ENCODE measurements around the gene HAT1. TPM values are rescaled to one million over a fixed set of nuclear protein-coding genes. Genes with fewer than 3 reads are reported as not detected.

HAT1 gene
- polyA plus RNA-seq, 1 donor from 2014 or later, result 39.8 TPM

GRCh38 chr2:171960570-171960969 is 38.3 kb downstream of the HAT1 start:
- Histone ChIP-seq H3K27ac (ENCODE audit: low read length) (no peak overlapping the region), H3K4me3 (ENCODE audit: low read length) (no peak overlapping the region), H3K27me3 (ENCODE audit: insufficient read depth, low read depth, low read length) (no peaks in the 10 kb centered on the region), H3K4me2 (ENCODE audit: low read length) (no peak overlapping the region), H3K36me3 (ENCODE audit: insufficient read depth, low read length) (no peaks in the 10 kb centered on the region), H3K9ac (ENCODE audit: low read length) (no peak overlapping the region), H3F3A (ENCODE audit: insufficient read depth, low read length, poor library complexity, severe bottlenecking) (no peaks in the 10 kb centered on the region), H3K79me2 (replicated peaks; ENCODE audit: insufficient read depth, low read length) (no peaks in the 10 kb centered on the region), H3K9me2 (ENCODE audit: insufficient read depth, low read length) (no peaks in the 10 kb centered on the region), H2AFZ (ENCODE audit: low read depth, low read length) (no peak overlapping the region), H4K20me1 (ENCODE audit: insufficient read depth) (no peaks in the 10 kb centered on the region), H3K9me3 (ENCODE audit: low read length) (no peaks in the 10 kb centered on the region)
- TF ChIP-seq POLR2AphosphoS5 (IDR thresholded peaks at IDR 0.05) (no peak), TAF1 (IDR thresholded peaks at IDR 0.05; ENCODE audit: low read depth) (no peak), EP300 (conservative IDR thresholded peaks at IDR 0.05; ENCODE audit: poor library complexity, severe bottlenecking) (no peak), RAD21 (conservative IDR thresholded peaks at IDR 0.05) (no peak), REST (IDR thresholded peaks at IDR 0.05; ENCODE audit: borderline replicate concordance) (no peak), EZH2 (IDR thresholded peaks at IDR 0.05; ENCODE audit: borderline replicate concordance, insufficient read depth, low read length, poor library complexity, severe bottlenecking) (no peak), MXI1 (conservative IDR thresholded peaks at IDR 0.05; ENCODE audit: poor library complexity, severe bottlenecking) (no peak), CTCF (IDR thresholded peaks at IDR 0.05; ENCODE audit: poor library complexity, severe bottlenecking) (no peak), SMC3 (conservative IDR thresholded peaks at IDR 0.05; ENCODE audit: poor library complexity) (no peak)

- no peaks in the 10 kb centered on the region for H3K27me3 ChIP-seq (ENCODE audit: insufficient read depth, low read depth, low read length)
- no peaks in the 10 kb centered on the region for H3K9me2 ChIP-seq (ENCODE audit: insufficient read depth, low read length)
- peaks cover 5% of the 10 kb centered on the region for H3K36me3 ChIP-seq (ENCODE audit: insufficient read depth, low read length)
- H3F3A ChIP-seq (ENCODE audit: insufficient read depth, low read length, poor library complexity, severe bottlenecking), result no peaks in the 10 kb centered on the region
- H3K79me2 ChIP-seq (replicated peaks; ENCODE audit: insufficient read depth, low read length), result no peaks in the 10 kb centered on the region
- H3K9me3 ChIP-seq (ENCODE audit: low read length), result no peaks in the 10 kb centered on the region
- H3K4me2 ChIP-seq (ENCODE audit: low read length), result no peak overlapping the region
- no peaks in the 10 kb centered on the region for H4K20me1 ChIP-seq (ENCODE audit: insufficient read depth)
- H2AFZ ChIP-seq (ENCODE audit: low read depth, low read length), result no peak overlapping the region
- no peak overlapping the region for H3K9ac ChIP-seq (ENCODE audit: low read length)
- no peak overlapping the region for H3K4me3 ChIP-seq (ENCODE audit: low read length)
- no peak overlapping the region for H3K27ac ChIP-seq (ENCODE audit: low read length)
- no peak for TF ChIP-seq EZH2 (IDR thresholded peaks at IDR 0.05; ENCODE audit: borderline replicate concordance, insufficient read depth, low read length, poor library complexity, severe bottlenecking)
- TF ChIP-seq MXI1 (conservative IDR thresholded peaks at IDR 0.05; ENCODE audit: poor library complexity, severe bottlenecking), result no peak
- TF ChIP-seq REST (IDR thresholded peaks at IDR 0.05; ENCODE audit: borderline replicate concordance), result no peak
- TF ChIP-seq POLR2AphosphoS5 (IDR thresholded peaks at IDR 0.05), result no peak
Measured at GRCh38 chr2:171963198-171963597, 40.9 kb downstream of the HAT1 start.
